ENCODE data around the gene ABCB6.

Gene ABCB6

DNA sequence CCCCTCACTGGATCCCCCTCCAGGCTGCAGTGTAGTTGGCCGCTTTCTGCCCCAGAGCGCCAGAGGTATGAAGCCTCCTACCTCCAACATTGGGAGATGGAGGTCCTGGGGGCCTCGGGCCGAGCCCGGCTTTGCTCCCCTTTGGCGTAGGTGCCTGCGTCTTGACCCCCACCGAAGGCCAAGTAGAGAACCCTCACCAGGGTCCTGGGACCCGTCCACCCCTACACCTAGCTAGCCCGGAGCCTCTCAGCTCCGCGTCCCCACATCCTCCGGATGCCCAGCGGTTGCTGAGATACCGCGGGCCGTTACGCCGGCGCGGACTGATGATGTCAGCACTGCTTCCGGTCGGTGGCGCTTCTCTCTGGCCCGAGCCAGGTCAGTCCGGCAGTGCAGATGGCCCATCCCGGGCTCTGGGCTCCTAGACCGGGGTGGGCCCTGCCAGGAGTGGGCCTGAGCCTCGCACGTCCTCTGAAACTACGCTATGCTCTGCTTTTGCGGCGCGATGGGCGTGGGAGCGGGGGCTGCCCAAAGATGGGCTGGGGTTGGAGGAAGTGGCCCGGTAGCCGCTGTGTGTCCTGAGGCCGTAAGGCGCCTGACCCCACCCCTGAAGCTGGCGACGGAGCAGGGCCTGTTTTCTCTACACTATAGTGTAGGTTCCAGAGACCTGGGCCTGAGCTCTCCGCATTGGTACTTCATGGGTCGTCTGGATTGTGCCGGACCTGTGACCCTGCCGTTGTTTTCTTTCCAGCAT lies 26.6 kb upstream of the ABCB6 start, which contains the start of the genes GLB1L and STK16:
GLB1L (minus strand) TSS at position 297 of the 751 bp plus-strand sequence. CDS start 1,871 bp downstream, outside the sequence.
STK16 (plus strand) TSS at position 332 of the 751 bp plus-strand sequence. CDS start 521 bp downstream, outside the sequence.
- peak; percentile 88 for DNase-seq (ENCODE audit: low spot score)

DNA sequence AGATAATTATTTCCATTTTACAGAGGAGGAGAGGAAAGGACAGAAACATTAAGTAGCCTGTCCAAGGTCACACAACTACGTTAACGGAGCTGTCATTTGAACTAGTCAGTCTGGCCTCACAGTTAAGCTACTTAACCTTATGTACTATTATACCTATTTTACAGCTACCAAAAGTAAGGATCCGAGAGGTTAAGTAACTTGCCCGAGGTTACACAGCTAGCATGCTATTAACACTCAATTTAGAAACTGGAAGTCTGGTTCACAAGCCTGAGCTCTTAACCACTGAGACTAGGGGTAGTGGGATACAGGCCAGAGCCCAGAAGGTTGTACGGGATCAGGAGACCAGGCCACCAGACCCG lies 26.0 kb upstream of the ABCB6 start:
- DNase-seq (ENCODE audit: low spot score), result no peak

DNA sequence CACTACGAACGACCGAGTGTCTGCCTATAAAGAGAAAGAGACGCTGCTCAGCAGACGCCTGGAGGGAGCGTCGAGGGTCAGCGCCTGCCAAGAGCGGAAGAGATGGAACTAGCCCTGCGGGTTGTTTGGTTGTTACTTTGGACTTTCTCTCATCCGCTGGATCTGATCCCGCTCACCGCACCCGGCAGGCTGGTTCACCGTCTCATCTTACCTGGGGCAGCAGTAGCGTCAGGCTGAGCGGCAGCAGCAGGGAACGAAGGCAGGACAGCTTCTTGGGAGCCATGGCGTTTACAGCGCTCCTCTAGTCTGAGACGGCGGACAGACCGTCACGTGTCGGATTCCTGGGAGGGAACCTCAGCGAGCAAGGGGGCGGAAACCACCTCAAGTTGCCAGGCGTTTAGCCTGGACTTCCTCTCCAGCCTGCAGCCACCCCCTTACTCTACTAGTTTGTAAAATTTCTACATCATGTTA lies 24.6 kb upstream of the ABCB6 start:
- no peak for DNase-seq (ENCODE audit: low spot score)

DNA sequence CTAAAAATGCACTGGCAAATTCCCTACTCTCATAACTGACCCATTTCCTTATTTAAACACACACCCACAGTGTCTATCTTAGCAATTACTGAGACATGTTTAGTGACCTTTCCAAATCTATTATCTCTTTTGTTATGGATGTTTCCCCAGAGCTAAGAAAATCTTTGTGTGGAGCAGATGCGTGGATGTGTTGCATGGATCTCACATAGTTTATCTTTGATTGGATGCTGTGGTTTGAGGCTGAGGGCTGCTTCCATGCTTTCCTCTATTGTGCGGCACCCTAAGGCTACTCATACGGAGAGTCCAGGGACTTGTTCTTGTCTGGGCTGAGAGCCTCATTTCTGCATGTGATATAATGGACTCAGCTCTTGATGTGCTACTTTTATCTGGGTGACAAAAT lies 15.6 kb upstream of the ABCB6 start:
- DNase-seq (ENCODE audit: low spot score), result no peak

DNA sequence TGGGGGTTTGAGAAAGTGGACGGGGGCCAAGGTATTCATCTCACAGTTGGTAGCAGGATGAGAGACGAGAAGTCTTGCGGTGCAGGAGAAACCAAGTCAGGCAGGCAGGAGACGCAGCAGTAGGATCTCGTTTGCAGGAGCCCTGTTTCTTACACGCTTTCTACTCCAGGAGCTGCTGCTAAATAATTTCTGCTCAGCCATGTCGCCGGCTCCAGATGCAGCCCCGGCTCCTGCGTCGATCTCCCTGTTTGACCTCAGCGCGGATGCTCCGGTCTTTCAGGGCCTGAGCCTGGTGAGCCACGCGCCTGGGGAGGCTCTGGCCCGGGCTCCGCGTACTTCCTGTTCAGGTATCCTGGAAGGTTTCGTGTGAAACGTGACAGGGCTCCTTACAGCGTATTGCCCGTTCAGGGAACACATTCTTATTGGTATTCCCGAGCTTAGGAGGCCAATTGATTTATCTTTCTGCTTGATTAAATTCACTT lies 11.3 kb upstream of the ABCB6 start:
- peak; percentile 58 for DNase-seq (ENCODE audit: low spot score)

DNA sequence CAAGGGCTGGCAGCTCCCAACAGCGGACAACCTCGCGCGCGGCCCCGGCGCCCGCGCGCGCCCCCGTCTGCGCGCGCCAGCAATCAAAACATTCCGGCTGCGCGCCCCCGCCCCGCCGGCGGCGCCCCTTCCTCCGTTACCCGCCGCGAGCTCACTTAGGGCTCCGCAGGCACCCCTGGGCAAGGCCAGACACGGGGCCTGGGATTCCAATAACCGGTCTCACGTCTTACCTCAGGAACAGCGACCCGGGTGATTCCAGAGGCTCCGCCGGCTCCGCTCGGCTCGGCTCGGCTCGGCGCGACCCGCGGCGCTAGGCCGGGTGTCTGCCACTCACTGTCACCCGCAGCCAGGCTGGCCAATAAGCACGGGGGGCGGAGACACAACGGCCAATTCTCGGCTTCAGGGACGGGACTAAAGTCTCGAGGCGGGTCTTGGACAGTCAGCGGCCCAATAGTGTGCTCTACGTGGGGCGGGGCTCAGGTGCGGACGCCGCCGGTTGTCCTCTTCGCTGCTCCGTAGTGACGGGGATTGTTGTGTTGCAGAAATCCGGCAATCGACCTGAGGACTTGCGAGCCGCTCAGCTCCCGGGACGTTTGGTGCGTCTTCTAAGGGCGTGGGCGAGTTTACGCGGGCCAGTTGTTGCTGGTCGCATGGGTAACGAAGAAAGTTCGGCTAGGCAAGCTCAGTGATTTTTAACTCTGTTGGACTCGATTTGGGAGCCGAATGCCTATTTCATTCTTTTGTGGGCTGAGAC lies 10.7 kb upstream of the ABCB6 start, which contains the start of the genes ANKZF1 and ATG9A:
ANKZF1 (plus strand) TSS at position 502 of the 754 bp plus-strand sequence. CDS start 452 bp downstream, outside the sequence.
ATG9A (minus strand) TSS at position 332 of the 754 bp plus-strand sequence. CDS start 1,612 bp downstream, outside the sequence.
- DNase-seq (ENCODE audit: low spot score), result peak; percentile 99

DNA sequence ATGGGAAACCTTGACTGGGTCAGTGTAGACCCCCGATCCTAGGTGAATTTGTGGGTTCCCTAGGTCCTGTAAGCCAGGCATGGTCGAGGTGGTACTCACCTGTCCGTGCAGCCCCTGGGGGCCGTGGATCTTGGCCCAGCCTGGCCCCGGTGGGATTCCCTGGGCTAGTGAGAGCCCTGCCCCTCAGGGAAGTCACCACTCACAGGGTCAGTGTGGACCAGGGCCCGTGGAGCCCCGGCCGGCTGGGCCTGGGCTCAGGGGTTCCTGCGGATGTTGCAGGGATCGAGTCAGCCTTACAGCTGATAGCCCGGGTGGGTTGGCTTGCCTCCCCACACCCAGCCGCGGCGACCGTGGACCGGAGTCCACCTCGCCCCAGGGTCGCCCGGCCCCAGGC lies 10.2 kb upstream of the ABCB6 start:
- DNase-seq (ENCODE audit: low spot score), result no peak

DNA sequence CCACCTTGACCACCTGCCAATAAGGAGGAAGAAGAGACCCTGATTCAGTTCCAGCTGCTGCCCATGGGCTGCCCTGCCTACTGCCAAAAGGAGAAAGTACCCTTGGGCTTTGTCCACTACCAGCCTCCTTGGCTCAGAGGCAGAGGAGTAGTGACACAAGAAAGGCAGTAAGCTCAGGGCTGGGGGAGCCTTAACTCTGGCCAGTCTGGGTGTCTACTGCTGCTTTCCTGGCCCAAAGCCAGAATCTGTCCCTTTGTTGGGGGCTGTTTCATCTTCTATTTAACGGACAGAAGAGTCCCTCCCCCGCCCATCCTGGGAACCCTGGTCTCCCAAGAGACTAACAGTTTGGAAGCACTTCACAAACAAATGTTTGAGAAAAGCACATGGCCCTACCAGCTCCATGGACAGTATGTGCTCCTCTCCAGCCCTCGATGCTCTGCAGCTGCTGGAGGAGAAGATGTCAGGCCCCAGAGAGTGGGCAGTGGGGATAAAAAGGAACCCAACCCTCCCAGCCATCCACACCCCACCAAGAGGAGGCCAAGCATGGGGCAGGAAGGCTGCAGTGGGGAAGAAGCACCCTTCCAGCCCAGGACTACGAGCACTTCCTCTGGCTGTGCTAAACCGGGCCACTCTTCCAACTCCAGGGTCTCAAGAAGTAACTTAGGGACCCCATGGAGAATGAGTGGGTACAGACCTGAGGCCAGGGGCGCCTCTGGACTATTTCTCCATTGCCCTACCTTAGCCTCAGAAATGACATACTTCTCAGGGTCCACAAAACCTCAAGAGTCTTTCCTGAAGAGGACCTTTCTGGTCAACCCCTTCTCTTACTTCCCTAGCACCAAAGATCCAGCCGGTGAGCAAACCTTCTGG lies 9.5 kb upstream of the ABCB6 start:
- DNase-seq (ENCODE audit: low spot score), result no peak

DNA sequence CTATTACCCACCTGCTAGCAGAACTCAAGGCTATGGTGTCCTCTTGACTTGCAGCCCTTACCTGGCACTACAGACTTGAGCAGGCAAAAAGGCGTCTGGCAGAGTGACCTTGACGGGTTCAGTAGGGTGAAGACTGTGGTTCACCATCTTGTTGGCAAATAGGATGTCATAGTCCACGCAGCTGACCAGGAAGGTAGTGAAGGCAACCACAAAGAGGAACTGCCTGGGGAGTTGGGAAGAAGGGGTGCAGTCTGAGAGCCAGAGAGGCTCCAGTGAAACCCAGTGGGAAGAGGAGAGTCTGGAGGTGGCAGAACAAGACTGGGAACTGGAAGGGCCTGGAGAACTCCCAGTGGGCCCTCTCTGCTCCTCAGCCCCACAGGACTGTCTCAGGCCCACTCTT lies 6.6 kb upstream of the ABCB6 start:
- DNase-seq (ENCODE audit: low spot score), result no peak

DNA sequence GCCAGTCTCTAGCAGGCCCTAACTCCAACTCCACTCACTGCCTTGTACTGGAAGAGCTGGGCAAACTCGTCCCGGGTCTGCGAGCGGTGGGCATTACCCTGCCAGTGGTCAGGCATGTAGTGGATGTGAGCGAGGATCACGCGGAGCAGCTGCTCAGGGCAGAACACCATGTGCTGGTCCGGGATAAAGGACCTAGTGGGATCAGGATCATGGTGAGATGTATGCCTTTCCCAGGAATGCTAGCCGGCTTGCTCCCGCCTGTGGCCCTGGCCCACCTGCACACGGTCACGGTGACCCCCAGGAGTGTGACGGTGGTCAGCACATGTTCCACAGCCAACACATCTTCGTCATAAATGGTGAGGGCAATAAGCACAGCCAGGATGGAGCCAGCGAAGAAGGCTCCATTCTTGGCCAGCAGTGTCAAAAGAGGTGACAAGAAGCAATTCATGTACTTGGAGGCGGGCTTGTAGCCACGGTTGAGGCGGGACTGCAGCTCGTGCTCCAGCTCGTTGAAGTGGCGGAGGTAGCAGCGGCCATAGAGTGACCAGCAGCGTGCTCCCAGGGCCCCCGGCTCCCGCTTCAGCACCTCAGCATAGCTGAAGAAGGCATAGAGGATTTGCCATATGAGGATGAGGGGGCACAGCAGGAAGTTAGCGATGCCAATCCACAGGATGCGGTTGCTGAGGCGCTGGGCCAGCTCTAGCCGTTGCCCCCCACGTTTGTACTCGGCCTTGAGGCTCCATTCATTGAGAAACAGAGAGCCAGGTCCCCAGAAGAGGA lies 5.3 kb upstream of the ABCB6 start:
- DNase-seq (ENCODE audit: low spot score), result no peak

DNA sequence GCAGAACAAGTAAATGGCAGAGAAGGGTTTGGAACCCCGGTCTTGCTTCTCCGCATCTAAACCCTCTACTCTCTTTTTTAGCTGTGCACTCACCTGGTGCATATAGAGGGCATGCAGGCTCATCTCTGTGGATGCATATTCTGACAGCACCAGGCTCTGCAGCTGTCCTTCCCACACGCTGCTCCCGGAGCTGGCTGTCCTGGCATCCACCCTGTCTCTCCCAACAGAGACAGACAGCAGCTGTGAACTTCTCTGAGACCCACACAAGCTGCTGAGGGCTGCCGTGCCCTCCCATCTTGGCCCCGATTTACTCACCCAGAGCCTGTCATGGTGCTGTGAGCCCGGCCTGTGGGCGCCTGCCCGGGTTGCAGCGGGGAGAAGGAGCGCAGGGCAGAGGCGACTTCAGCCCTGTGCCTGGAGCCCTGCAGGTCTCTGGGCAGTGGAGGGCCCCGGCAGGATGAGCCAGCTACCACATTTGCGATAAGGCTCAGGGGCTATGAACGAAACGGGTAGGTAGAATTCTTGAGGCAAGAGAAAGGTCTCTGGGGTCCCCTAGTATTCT lies 3.3 kb upstream of the ABCB6 start:
- DNase-seq (ENCODE audit: low spot score), result no peak

DNA sequence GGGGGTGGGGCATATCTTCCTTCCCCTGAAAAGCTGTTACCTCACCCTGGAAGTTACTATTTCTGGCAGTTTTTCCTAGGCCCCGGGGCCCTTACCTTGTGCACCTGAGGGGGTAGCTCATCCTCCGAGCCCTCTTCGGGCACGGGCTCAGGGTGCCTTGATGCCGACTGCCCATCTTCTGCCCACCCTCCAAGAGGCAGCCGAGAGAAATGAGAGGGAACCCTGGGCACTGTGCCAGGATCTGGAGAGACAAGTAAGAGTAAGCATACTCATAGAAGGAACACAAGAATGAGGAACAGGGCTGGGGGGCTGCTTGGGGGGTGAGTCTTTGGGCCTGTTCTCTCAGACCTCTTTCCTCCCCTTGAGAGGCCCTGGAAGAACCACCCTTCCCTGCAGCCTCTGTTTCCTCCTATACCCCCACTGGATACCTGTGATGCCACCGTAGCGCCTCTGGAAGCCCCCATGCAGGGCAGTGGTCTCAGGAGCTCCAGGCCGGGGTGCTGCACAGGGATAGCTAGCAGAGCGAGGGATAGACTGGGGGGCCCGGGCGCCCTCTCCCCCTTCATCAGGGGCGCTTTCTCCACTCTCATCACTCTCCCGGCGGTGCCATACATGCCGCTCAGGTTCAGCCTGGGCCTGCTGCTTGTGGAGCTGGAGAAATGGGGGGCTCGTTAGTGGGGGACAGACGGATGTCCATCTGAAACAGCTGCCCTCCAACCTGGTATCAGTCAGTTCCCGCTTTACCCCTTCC lies 2.1 kb upstream of the ABCB6 start:
- no peak for DNase-seq (ENCODE audit: low spot score)

DNA sequence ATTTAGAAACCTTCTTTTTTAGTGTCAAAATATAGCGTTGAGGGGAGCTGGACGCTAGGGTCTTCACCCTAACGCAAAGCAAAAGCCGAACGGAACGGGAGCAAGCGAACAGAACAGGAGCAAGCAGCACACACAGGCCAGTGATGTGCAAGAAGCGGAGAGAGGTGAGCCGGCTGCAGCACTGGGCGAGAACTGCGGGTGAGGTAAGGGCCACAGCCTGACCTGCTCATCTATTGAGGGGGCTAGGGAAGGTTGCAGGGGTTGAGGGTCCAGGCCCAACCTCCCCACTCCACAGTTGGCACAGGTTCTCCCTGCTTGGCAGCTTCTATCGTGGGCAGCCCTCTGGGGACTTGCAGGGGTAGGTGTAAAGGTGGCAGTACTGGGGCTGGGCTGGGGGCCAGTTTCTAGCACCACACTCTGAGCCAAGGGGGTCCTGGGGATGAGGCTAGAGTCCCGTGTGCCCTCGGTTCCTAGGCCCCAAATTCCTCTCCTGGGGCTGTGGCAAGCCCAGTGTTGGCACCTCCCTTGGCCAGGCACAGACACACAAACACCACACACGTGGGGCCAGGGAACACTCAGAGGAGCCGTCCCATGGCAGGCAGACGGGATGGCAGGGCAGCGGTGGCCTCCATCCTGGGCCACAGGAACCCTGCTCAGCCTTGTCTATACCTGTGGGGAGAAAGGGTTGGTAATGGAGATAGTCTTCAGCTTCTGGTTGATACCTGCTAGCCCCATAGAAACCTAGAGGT lies 1.2 kb upstream of the ABCB6 start:
- DNase-seq (ENCODE audit: low spot score), result no peak

DNA sequence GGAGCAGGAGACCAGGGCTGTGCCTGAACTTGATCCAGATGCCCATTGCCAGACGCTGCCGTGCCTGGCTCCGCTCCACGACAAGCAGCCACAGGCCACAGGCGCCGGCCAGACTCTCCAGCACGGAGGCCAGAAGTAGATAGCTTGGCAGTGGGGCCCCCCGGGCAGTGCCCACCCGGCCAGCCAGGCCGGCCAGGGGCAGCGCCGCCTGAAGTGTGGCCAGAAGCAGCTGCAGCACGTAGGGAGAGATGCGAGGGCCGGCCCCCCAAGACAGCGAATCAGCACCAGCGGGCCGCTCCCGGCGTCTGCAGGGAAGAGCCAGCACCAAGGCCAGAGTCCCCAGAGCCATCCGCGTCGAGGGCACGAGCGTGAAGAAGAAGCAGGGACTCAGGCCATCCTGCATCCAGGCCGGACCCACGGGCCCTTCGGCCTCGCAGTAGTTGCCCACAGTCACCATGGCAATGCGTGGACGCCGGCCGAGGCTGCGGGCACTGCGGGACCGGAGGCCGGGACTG lies 484 bp downstream of the ABCB6 start:
- DNase-seq (ENCODE audit: low spot score), result no peak

DNA sequence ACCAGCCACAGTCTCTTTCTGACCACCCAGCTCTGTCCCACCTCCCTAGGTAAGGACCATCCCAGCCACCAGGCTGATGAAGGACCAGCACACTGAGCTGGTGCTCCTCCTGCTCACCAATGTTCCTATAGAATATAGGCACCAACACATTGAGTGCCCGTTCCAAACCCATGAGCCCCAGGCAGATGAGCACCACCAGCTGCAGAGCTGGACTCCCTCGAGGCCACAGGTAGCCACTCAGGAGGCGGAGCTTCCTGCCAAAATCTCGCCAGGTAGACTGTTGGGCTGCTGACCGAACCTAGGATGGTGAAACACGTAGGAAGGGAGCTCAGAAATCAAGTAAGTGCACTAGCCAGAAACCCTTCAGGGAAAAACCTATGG lies 2.2 kb downstream of the ABCB6 start:
- DNase-seq (ENCODE audit: low spot score), result no peak

DNA sequence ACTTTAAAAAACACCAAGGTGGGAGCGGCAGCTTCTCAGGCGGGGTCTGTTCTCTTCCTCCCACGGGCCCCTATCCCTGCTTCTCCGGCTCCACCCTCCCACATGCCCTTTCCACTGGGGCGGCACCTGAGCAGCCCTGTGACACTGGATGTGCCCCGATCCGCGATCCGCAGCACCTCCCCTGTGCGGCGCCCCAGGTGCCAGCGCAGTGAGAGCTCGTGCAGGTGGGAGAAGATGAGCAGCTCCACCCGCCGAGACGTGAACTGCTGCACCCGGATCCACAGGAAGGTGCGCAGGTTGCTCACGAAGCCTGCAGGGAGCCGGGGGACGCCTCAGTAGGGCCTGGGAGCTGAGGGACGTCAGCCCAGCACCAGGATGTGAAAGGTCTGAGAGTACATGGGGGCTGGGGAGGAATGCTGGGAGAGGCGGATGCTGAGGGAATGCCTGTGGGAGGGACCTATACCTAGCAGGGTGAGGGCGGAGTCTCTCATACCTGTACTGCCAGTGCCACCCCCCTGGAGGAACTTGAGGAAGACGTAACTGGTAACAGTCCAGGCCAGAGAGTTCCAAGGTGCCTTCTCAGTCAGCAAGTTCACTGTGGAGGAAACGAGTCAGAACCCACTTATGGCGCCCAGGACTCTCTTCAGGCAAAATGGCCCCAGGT lies 2.8 kb downstream of the ABCB6 start:
- DNase-seq (ENCODE audit: low spot score), result no peak

DNA sequence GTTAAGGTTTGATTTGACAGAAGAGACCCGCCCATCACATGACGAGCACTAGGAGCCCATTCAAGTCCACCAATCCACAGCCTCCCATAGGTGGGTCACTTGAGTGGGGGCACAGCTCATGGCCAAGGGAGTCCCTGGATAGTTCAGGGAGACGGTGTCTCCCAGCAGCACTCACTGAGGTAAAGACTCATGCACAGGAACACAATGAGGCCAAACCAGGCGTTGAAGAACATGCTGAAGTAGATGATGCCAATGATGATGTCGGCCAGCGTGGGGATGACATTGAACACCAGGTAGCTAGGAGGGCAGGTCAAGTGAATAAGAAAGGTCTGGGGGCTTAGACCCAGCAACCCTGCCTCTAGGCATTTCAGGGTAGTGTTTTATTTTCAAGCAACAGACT lies 4.0 kb downstream of the ABCB6 start:
- no peak for DNase-seq (ENCODE audit: low spot score)

DNA sequence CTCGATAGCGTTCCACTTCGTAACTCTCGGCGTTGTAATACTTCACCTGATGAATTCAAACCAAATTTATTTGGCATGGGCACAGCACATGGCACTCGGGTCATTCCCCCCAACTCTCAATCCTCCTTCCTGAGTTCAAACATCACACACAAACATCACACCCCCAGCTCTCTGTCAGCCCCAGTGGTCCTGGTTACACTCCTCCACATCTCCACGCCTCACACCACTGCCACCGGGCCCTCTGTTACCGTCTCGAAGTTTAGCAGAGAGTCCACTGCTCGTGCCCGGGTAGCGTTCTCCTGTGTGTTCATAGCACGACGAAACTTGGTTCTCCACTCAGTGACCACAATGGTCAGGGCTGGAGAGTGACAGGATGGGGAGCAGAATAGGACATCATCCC lies 4.6 kb downstream of the ABCB6 start:
- DNase-seq (ENCODE audit: low spot score), result no peak

Data from germinal center (tissue), 1 donor.